ENCODE measurements around the gene GNB1L.

DNA sequence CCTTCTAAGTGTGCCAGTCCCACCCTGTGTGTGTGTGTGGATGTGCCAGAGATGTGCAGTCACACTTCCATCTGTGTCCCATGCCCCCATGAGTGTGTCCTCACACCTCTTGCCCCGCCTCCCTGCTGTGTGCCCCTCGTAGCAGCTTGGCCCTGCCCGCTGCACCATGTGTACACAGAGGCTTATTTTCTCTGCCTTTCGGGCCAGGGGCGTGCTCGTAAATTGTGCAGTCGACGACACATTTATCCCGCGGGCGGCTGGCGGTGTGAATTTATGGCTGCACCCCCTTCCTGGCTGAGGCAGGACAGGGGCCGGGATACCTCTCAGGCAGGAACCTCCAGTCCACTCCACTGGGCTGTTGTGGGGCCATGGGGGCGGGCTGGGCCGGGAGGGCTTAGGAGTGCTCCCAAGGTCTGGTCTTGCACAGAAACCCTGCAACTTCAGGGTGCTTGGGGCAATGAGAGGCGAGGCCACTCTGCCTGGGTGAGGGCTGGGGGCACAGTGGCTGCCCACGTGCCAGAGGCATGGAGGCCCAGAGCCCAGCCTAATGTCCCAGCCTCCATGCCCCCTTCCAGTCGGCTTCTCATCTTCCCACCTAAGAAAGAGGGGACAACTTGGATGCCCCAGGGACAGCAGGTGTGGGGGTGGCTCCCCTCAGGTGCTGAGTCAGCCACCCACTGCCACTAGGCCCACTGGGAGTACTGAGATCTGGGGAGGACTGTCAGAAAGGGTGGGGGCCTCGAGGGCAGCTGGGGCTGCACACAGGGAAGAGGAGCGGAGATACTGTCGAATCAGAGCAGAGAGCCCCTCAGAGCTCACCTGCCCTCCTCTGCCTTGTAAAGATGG is 118.8 kb downstream of the GNB1L start:
- no peak for TF ChIP-seq POLR2A (IDR thresholded peaks at IDR 0.05)
- TF ChIP-seq, protein P1, sequence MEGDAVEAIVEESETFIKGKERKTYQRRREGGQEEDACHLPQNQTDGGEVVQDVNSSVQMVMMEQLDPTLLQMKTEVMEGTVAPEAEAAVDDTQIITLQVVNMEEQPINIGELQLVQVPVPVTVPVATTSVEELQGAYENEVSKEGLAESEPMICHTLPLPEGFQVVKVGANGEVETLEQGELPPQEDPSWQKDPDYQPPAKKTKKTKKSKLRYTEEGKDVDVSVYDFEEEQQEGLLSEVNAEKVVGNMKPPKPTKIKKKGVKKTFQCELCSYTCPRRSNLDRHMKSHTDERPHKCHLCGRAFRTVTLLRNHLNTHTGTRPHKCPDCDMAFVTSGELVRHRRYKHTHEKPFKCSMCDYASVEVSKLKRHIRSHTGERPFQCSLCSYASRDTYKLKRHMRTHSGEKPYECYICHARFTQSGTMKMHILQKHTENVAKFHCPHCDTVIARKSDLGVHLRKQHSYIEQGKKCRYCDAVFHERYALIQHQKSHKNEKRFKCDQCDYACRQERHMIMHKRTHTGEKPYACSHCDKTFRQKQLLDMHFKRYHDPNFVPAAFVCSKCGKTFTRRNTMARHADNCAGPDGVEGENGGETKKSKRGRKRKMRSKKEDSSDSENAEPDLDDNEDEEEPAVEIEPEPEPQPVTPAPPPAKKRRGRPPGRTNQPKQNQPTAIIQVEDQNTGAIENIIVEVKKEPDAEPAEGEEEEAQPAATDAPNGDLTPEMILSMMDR (IDR thresholded peaks at IDR 0.05): no peak

Measured in gastroesophageal sphincter (tissue), 3 donors.